Nucleus accumbens (tissue), 56 donors: ENCODE measurements around the gene ATXN10.
"Not testable (repeated sequence)": the region's sequence is repeated elsewhere in the genome, so short reads cannot be mapped to it uniquely, and the experiment has no call there.

Experiments
- DNase-seq, 56 donors: peaks; one replicate each; lab custom pipeline; 2025; lab: John Stamatoyannopoulos, UW

The ATXN10 gene

DNA sequence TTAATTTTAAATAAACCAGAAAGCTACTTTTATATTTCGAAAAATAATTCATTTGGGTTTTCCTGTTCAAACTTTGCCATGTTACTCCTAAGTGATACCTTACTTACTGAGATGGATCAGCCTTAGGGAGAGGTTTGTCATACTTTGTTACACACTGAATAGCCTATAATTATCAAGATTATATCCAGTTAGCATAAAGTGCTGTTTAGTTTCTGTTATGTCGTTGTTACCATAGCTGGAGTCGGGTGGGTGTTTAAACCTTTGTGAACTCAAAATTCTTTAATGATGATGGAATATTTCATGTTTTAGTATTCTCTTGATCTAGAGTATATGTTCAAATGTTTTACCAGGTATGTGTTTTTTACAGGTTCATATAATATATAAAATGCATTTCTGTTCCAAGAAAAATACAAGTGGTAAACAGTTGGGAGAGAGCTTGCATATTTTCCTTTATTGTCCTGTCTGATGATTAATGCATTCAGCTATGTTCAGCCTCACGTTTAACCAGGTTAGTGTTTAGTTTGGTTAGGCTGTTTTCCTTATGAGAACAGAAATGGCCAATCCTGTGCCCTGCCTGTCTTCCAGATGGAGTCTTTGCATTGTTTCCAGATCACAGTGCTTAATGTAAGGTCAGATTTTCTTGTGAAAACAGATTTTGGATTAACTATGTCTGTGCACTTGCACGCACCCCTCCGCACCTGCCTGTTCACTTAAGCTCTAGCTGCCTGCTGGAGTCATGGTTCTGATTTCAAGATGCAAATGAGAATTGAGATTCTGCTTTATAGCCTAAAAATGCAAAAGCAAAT lies 105.6 kb downstream of the ATXN10 start:
- DNase-seq = no peak

GRCh38 chr22:45777852-45778375 lies 106.3 kb downstream of the ATXN10 start:
- no peak for DNase-seq

DNA sequence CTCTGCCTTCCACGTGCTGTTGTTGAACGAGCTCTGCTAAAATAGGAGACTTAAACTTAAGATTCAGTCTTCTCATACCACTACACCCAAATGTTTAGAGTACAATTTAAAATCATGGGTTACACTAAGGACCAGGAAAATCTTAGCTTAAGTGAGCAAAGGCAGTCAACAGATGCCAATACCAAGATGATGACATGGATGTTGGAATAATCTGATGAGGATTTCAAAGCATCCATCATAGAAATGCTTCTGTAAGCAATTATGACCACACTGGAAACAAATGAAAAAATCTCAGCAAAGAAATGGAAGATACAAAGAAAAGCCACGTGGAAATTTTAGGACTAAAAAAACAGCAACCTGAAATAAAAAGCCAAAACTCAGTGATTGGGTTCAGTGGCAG lies 109.8 kb downstream of the ATXN10 start:
- no peak for DNase-seq

DNA sequence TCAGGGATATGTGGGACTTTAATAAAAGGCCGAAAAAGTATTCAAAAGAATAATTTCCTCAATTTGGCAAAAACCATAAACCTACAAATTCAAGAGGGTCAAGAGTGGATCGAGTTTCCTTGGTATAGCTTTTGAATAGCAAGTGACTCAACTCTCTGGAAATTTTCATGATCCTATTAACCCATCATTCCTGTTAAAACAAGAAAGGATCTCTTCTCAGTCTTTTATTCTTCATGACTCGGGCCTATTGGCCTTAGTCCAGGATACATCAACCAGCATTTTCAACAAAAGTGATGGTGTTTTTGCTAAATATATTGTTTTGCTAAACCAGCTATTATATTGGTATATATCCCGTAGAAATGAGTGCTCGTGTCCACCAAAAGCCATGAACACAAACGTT lies 110.3 kb downstream of the ATXN10 start:
- no peak for DNase-seq

- no peak for DNase-seq
These were observed 111.4 kb downstream of the ATXN10 start for GRCh38 chr22:45783021-45783420.

DNA sequence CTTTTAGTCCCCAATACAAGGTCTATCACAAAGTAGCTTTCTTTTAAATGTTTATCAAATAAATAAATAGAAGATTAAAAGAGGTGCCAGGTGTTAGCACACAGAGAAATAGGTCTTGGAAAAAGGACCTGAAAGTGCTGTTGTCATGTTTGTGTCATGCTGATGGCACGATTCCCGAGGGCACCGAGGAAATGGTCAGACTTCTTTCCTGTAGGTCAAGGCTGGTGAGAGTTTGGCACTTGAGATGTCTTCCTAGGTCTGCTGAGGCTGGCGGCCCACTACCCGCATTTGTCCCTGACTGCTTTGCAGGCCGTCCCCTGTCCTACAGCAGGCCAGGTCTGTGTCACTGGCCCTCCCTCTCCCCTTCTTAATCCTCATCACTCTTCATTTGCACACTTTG lies 112.1 kb downstream of the ATXN10 start:
- no peak for DNase-seq

GRCh38 chr22:45784357-45785277 lies 113.0 kb downstream of the ATXN10 start:
- DNase-seq = no peak

DNA sequence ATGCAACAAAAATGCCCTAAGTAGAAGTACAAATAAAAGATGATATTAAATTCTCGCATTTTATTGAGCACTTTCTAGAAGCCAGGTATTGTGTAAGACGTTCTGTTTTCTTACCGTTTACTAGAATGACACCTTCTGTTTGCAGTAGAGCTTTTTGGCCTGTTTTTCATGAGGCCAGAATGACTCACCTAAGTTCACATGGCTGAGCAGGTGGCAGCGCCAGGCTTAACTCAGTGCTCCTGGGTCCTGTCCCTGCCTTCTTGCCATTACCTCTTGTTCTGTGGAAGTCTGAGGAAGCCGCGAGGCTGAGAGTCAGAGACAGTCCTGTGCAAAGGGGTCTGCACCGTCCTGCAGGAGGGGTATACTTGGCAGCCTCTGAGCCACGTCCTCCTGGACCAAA lies 113.8 kb downstream of the ATXN10 start:
- DNase-seq = no peak

DNA sequence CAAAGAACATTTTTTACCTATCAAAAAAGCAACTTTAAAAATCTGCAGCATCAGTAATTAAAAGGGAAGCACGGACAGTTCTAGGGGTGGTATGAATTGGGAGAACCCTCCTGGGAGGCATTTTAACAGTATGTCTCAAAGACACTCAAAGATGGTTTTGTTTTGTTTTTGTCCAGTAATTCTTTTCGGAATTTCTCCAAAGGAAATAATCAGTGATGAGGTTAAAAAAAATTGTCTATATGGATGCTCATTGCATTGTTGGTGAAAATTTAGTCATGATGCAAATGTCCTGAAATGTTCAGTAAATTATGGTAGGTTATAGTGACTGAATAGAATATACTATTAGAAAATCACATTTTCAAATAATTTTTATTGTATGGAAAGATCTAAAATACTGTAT lies 115.1 kb downstream of the ATXN10 start:
- DNase-seq = no peak

- no peak for DNase-seq
These were observed 116.1 kb downstream of the ATXN10 start for GRCh38 chr22:45787759-45788158.

GRCh38 chr22:45788522-45788921 lies 116.9 kb downstream of the ATXN10 start:
- DNase-seq = no peak

GRCh38 chr22:45790401-45790800 lies 118.8 kb downstream of the ATXN10 start:
- no peak for DNase-seq

DNA sequence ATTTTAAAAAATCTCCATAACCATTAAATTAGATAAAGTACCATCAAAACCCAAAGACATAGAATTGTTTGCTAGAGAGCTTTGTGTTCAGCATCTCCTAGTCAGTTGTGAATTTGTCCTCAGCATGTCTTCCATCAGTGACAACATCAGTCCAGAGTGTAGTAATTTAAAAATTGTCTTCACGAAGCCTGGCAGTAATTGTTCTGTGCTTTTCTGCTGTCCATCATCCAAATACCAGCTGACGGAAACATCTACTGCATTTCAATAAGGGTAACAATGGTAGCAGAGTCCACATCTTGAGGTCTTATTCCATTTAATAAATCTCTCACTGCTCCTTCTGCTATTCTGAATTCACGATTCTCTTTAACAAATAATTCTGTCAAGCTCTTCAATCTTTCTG lies 121.5 kb downstream of the ATXN10 start:
- no peak for DNase-seq

DNA sequence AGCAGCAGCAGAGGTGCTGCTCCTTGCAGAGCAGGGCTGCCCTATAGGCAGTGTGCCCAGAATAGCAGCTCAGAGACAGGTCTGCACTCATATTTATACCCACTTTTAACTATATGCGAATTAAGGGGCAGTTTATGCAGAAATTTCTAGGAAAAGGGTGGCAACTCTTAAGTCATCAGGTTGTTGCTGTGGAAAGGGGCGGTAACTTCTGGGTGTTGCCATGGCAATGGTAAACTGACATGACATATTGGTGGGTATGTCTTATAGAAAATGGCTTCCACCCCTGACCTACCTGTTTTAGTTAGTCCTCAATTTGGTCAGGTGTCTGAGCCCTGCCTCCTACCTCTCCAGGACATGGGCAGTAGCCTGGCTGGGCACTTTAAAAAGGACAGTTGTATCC lies 122.3 kb downstream of the ATXN10 start:
- no peak for DNase-seq

GRCh38 chr22:45796009-45796408 lies 124.4 kb downstream of the ATXN10 start:
- not testable (repeated sequence) for DNase-seq

DNA sequence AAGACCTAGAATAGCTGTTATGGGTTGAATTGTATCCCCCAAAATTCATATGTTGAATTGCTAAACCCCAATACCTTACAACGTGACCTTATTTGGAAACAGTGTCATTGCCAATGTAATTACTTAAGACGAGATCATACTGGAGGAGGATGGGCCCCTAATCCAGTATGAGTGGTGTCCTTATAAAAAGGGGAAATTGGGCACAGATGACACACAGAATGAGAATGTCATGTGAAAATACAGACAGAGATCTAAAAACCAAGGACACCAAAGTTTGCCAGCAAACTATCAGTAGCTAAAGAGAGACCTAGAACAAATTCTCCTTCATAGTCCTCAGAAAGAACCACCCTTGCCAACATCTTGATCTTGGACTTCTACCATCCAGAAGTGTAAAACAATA lies 127.7 kb downstream of the ATXN10 start:
- DNase-seq = no peak

DNA sequence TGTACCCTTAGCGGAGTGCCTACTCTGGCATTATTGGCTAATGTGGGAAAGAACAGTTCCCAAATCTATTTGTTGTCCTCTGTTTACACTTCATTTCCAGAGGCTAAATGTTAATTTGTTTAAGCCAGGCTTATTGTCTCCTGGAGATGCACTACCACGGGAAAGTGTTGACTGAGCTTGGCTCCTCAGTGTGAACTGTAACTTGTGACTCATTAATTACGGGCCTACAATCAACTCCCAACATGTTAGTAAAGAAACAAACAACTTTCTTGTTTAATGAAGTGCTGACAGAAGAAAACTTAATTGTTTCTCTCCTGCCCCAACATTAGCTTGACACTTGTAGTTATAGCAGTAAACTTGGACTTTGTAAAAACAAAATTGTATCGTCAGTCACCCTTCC lies 130.4 kb downstream of the ATXN10 start:
- DNase-seq = no peak

- DNase-seq = no peak
These were observed 132.8 kb downstream of the ATXN10 start for GRCh38 chr22:45804319-45804985.

GRCh38 chr22:45804986-45805325 lies 133.3 kb downstream of the ATXN10 start:
- no peak for DNase-seq

DNA sequence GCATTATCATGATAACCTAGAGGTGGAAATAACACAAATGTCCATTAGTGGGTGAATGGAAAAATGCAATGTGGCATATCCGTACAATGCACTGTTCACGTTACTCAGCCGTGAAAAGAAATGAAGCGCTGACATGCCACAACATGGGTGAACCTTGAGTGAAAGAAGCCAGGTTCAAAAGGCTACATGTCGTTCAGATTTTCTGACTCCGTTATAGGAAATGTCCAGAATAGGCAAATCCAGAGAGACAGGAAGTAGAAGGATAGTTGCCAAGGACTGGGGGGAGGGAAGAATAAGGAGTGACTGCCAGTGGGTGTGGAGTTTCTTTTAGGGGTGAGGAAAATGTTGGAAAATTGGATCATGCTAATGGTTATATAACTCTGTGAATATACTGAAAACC lies 133.8 kb downstream of the ATXN10 start:
- DNase-seq = no peak
